Measurements from ENCODE around the gene IDH1. TPM values are rescaled to one million over a fixed set of nuclear protein-coding genes. Genes with fewer than 3 reads are reported as not detected.
"Not testable (repeated sequence)": the region's sequence is repeated elsewhere in the genome, so short reads cannot be mapped to it uniquely, and the experiment has no call there.

The IDH1 gene
- polyA plus RNA-seq (ENCODE audit: insufficient read length): 34.2 TPM

DNA sequence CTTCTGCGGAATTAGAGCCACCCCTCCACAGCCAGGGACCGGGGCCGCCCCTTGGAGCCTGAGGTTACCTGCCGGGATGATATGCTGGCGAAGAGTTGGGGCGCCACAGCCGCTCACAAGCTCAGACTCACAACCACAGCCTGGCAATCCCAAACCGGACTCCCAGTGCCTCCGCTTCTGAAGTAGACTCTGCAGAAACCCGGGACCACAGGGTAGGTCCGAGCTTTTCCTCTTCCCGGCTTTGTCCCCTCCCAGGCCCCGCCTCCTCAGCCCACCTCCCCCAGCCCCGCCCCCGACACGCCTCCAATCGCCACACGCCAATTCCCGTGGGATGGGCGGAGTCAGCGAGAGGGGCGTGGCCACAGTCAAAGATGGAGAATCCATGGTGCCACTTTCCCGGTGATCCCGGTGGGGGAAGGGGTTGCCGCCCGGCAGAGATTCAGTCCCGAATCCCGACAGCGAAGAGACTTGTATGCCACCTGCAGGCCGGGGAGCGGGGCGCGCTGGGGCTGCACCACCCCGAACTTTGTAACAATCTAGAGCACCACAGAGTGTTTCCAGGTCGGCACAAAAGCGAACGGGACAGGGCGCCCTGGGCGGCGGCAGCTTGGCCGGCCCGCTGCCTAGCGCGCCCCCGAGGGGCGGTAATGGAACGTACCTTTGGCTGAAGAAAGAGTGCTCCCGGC, at the start of gene IDH1:
TSS of gene IDH1 (minus strand) at position 201 of the 686 bp plus-strand sequence. CDS start 3,520 bp downstream, outside the sequence.
- peak; percentile 93 for DNase-seq

GRCh38 chr2:208304157-208304556, 49.3 kb upstream of the IDH1 start:
- no peak for DNase-seq

- no peak for DNase-seq
Measured at GRCh38 chr2:208300847-208301618, 46.2 kb upstream of the IDH1 start.

DNA sequence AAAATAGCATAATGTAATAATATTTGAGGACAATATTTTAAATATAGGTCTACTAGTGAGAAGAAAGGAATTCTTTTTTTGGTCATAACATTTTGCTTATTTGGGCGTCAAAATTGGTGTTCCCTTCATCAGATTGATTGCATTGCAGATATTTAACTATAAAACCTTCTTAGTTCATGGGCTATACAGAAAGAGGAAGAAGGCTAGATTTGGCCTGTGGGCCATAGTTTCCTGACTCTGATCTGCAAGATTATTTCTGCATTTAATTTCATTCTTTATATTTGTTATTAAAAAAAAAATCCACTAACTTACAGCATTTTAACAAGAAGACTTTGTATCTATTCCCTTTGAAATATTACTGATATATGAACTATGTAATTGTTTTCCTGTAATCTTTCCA, 43.1 kb upstream of the IDH1 start:
- DNase-seq: no peak

- DNase-seq: no peak
Measured at GRCh38 chr2:208296610-208297009, 41.7 kb upstream of the IDH1 start.

DNA sequence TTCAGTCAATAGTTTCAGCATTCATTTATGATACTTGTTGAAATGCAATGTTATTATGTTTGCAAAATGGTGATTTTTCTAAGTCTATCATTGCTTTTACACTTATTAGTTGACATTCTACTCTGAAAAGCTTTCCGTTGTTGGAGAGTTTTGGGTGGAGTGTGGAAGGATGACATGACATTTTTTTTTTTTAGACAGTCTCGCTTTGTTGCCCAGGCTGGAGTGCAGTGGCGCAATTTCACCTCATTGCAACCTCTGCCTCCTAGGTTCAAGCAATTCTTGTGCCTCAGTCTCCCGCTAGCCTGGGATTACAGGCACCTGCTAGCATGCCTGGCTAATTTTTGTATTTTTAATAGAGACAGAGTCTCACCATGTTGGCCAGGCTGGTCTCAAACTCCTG, 41.0 kb upstream of the IDH1 start:
- no peak for DNase-seq

DNA sequence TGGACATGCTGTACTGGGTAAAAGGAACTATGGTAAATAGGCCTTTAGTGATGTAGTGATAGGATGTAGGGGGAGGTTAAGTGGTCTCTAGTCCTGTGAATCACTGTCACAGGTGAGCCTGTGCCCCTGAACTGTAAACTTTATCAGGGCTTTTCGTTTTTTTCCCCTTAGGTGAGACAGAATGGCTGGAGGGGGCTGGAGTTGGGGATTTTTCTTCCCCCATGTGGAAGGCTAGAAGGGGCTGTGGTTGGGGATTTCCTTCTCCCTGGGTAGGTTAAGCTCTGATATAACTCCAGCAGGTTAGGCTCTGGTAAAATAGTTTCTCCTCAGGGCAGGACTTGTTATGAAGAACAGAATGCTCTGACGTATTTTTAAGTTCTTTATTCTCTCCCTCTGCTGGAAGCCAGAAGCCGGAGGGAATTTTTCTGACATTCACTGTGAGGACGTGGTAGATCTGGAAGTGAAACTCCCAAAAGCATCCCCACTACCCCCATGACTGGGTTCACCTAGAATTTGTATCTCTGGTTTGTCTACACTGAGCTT, 39.7 kb upstream of the IDH1 start:
- DNase-seq: no peak

GRCh38 chr2:208285853-208286252, 31.0 kb upstream of the IDH1 start:
- no peak for DNase-seq

DNA sequence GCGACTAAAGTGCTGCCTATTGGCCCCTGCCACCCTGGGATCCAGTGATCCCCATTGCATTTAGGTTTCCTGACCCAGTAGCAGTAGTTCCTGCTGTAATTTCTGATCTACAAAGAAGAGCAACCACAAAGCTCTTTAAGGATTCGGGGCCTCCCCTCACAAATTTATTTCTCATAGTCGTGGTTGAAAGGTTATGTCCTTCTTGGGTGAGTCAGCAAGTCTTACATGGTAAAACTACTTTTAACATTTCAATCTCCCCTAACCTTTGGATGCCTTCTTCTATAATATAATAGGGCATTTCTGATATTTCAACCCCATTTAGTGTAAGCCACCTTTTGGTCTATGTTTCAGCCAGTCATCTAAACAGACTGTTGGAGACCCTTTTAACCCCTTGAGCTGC, 26.1 kb upstream of the IDH1 start:
- no peak for DNase-seq

GRCh38 chr2:208280234-208280633, 25.4 kb upstream of the IDH1 start:
- DNase-seq: no peak

DNA sequence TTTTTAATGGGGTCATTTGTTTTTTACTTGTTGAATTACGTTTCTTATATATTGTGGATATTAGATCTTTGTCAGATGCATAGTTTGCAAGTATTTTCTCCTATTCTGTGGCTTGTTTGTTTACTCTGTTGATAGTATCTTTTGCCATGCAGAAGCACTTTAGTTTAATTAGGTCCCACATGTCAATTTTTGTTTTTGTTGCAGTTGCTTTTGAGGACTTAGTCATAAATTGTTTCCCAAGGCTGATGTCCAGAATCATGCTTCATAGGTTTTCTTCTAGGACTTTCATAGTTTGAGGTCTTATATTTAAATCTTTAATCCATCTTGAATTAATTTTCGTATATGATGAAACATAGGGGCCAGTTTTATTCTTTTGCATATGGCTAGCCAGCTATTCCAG, 24.4 kb upstream of the IDH1 start:
- DNase-seq: no peak

GRCh38 chr2:208278549-208278948, 23.7 kb upstream of the IDH1 start:
- DNase-seq: no peak

- DNase-seq: no peak
Measured at GRCh38 chr2:208274748-208275147, 19.9 kb upstream of the IDH1 start.

GRCh38 chr2:208269091-208269490, 14.2 kb upstream of the IDH1 start:
- no peak for DNase-seq

GRCh38 chr2:208268156-208268952, 13.5 kb upstream of the IDH1 start:
- DNase-seq: no peak

DNA sequence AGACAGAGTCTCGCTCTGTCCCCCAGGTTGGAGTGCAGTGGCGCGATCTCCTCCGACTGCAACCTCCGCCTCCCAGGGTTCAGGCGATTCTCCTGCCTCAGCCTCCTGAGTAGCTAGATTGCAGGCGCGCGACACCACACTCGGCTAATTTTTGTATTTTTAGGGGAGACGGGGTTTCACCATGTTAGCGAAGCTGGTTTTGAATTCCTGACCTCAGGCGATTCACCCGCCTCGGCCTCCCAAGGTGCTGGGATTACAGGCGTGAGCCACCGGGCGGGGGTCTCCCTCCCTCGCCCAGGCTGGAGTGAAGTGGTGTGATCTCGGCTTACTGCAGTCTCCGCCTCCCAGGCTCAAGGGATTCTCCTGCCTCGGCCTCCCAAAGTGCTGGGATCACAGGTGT, 12.7 kb upstream of the IDH1 start:
- DNase-seq: not testable (repeated sequence)

DNA sequence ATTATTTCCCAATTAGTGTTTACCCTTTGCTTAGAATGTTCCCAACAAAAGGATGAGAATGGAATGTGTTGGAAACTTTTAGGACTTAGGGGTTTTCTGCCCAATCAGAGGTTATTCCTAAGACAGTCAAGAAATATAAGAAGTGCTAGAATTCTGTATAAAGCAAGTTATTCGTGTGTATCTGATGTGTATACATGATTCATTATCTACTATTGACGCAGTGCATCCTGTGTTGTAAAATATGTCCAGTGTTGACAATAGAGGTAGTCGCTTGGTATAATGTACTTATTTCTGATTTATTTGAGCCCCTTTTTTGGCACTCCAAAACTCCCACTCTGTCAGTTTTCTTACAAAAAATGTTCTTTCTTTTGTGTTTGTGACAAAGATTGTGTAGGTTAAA, 12.1 kb upstream of the IDH1 start:
- no peak for DNase-seq

DNA sequence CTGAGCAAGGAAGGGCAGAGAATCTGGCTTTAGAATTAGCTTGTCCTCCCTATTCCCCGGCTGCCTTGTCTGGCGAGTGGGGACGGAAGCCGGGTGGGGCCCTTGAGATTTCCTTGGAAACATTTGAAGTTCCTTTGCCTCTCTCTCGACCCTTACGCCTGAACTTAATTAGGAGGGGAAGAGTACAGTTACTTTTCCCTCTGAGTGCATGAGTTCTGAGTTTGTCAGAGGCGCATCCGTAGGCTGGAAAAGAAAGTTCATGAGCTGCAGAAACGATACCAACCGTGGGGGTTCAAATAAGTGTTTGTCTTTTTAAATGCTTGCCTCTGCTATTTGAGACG, 11.7 kb upstream of the IDH1 start:
- DNase-seq: no peak

GRCh38 chr2:208265801-208266552, 11.1 kb upstream of the IDH1 start, which contains the start of gene PIKFYVE:
TSS of gene PIKFYVE (plus strand) at chr2:208266255. CDS start at chr2:208271520, 5,265 bp downstream.
- DNase-seq: peak; percentile 97

DNA sequence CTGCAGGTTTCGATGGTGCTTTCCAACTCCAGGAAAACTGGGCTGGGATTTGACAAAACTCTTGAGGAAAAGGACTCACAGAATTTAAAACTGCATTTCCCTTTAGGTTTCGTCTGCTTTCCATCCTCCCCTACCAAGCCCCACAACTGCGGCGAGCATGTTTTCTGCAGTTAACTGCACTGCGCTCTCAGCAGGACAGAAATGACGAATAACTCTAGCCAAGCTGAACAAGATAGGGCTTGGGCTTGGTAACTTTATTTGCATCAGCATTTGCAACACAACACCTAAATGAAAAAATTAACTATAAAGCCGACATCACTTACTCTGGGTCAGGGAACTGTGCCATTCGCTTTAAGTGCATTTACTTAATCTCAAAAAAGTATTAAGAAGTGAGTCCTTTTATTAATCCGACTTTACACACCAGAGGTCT, 10.5 kb upstream of the IDH1 start:
- DNase-seq: peak; percentile 50

DNA sequence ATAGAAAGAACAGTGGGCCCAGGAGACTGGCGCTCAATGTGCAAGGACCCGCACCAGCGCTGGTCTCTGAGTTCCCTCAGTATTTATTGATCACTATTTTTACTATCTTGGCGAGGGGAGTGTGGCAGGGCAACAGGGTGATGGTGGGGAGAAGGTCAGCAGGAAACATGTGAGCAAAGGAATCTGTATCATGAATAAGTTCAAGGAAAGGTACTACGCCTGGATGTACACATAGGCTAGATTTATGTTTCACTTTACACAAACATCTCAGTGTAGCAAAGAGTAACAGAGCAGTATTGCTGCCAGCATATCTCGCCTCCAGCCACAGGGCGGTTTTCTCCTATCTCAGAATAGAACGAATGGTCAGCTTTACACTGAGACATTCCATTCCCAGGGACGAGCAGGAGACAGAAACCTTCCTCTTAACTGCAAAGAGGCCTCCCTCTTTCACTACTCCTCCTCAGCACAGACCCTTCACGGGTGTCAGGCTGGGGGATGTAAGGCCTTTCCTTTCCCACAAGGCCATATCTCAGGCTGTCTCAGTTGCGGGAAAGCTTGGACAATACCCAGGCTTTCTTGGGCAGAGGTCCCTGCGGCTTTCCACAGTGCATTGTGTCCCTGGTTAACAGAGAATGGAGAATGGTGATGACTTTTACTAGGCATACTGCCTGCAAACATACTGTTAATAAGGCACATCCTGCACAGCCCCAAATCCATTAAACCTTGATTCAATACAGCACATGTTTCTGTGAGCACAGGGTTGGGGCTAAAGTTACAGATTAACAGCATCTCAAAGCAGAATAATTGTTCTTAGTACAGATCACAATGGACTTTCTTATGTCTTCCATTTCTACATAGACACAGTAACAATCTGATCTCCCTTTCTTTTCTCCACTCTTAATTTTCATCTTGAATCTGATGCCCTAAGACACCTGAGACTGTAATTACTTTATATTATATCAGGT, 2.3 kb upstream of the IDH1 start:
- DNase-seq: not testable (repeated sequence)

Measured in hindlimb muscle (tissue), 1 donor.